ENCODE measurements around the gene CABP7.

Gene CABP7

DNA sequence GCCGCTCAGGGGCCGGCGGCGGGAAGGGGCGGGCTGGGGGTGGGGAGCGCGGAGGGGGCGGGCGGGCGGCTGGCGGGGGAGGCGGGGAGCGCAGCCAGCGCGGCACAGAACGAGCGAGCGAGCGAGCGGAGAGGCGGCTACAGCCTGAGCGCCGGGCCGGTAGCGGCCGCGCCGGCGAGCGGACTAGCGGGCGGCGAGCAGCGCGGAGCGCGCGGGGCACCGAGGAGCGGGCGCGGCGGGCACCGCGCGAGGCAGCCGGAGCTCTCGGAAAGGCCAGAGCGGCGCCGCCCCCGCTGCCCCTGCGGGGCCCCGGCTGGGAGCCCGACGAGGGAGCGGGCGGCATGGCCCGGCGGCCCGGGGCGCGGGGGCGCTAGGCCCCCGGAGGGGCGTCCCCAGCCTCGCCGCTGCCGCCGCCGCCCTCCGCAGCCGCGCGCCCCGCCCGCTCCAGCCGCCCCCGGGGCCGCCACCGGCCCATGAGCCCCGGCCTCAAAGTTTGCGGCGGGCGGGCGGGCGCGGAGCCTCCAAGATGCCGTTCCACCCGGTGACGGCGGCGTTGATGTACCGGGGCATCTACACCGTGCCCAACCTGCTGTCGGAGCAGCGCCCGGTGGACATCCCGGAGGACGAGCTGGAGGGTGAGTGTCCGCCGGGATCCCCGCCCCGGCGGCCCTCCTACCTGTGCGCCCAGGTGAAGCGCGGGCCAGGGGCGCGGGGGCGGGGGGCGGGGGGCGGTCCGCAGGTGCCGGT is at the start of gene CABP7:
CABP7 (plus strand) TSS at position 105 of the 747 bp plus-strand sequence; CDS start at position 527, 422 bp downstream.
- no peak for DNase-seq
- no peak for TF ChIP-seq POLR2A (IDR thresholded peaks at IDR 0.05; ENCODE audit: low read length)
- no peak for TF ChIP-seq GATA1 (IDR thresholded peaks at IDR 0.05; ENCODE audit: low read depth, low read length)

DNA sequence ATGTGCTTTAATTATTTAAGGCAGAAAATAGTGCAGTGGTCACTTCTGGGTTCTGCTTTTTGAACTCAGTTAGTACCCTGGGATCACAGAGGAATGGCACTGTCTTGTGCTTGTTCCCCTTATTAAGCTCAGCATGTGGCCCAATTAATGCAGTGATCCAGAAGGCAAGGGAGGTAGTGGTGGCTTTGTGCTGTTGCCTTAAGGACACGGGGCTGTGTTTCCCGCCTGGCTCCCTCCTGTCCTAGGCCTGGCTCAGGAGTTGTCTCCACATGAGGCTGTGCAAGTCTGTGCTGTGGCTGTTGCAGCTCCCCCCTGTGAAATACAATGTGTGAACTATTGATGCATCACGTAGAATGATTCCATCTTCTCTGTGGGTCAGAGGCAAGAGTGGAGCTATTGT is 49.2 kb upstream of the CABP7 start:
- no peak for TF ChIP-seq GATA1 (IDR thresholded peaks at IDR 0.05; ENCODE audit: low read depth, low read length)
- no peak for TF ChIP-seq POLR2A (IDR thresholded peaks at IDR 0.05; ENCODE audit: low read length)
- no peak for DNase-seq

DNA sequence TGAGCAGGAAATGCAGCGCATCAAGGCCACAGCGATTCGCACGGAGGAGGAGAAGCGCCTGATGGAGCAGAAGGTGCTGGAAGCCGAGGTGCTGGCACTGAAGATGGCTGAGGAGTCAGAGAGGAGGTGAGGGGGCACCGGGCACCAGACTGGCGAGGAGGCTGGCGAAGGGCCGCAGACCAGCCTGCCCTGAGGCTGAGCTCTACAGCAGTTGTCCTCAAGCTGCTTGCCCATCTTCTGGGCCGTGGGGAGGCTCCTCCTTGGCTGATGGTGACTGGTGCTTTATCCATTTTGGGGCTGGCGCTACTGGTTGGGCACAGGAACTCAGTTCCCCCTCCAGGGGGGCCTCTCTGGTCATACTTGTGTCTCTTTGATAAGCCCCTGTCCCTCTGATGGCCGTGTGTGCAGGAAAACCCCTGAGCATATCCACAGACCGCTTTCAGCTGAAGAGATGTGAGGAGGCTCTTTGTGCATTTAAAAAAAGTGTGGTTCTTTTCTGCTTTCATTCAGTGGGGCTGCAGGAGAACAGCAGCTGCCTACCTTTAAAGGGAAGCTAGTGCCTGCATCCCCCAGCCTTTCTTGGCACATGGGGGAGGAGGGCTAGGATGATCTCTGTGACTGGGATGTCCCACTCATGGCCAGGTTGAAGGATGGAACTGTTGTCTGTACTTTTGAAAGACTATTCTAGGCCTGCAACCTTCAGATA is 46.3 kb upstream of the CABP7 start:
- DNase-seq: no peak
- TF ChIP-seq POLR2A (IDR thresholded peaks at IDR 0.05; ENCODE audit: low read length): no peak
- TF ChIP-seq GATA1 (IDR thresholded peaks at IDR 0.05; ENCODE audit: low read depth, low read length): no peak

DNA sequence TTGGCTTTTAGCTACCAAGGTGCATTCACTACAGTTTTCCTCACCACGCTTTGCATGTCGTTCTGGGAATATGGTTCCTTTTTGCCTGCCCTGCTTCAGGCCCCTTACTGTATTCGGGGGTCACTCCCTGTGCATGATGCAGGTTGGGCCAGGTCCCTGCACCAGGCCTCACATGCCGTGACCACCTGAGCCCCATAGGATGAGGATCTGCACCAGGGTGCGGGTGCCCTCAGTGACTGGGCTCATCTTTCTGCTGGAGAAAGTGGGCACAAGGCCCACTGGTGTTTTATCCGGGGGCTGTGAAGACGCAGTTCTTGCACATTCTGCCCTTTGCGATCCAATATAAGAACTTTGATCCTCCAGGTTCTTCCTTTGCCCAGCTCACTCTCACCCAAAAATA is 45.7 kb upstream of the CABP7 start:
- TF ChIP-seq GATA1 (IDR thresholded peaks at IDR 0.05; ENCODE audit: low read depth, low read length): no peak
- no peak for TF ChIP-seq POLR2A (IDR thresholded peaks at IDR 0.05; ENCODE audit: low read length)
- DNase-seq: no peak

DNA sequence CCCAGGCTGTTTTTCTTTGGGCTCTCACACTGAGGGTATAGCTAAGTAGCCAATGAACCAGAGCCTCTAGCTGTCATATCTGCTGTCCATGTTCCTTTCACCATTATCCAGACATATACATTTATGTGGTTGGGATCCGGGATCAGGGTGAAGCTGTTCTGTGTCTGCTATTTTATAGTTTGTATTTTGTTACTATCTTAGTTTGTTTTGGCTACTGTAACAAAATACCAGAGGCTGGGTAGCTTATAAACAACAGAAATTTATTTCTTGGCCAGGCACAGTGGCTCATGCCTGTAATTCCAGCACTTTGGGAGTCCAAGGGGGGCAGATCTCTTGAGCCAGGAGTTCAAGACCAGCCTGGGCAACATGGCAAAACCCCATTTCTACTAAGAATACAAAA is 40.5 kb upstream of the CABP7 start:
- TF ChIP-seq GATA1 (IDR thresholded peaks at IDR 0.05; ENCODE audit: low read depth, low read length) (no peak), POLR2A (IDR thresholded peaks at IDR 0.05; ENCODE audit: low read length) (no peak)
- no peak for DNase-seq

DNA sequence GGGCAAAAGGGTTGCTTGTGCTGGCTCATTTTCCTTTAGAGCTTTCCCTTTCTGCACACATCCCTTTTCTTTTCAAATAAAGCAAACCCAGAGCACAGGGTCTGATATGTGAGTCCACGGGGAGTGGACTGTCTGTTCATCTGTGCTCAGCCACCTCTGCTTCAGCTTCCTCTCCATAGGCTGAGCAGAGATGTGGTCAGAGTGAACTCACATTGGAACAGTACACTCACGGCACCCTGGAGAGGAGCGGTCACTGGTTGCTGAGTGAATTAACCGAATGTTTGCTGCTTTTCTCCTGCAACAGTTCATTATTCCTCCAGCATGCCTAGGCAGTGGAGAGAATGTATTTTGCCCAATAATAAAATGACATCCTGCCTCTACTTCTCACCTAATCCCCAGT is 36.3 kb upstream of the CABP7 start:
- TF ChIP-seq POLR2A (IDR thresholded peaks at IDR 0.05; ENCODE audit: low read length): no peak
- TF ChIP-seq GATA1 (IDR thresholded peaks at IDR 0.05; ENCODE audit: low read depth, low read length): no peak
- no peak for DNase-seq

DNA sequence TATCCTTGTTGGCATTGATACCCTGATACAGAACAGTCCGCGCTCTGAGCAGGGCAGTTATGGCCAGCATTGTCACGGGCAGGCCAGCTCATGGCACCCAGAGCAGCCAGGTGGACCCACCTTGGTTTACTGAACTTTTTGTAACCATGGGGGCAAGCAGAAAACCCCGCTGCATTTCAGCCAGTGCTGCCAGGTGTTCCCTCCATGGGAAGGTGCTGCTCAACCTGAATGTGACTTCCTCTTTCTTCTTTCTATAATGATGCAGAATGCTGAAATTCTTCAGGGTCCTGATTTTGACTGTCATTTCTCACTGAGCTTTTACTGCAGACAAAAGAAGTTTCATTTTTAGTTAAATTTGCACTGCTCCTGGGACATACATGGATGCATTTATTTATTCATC is 35.6 kb upstream of the CABP7 start:
- TF ChIP-seq POLR2A (IDR thresholded peaks at IDR 0.05; ENCODE audit: low read length) (no peak), GATA1 (IDR thresholded peaks at IDR 0.05; ENCODE audit: low read depth, low read length) (no peak)
- DNase-seq: no peak

DNA sequence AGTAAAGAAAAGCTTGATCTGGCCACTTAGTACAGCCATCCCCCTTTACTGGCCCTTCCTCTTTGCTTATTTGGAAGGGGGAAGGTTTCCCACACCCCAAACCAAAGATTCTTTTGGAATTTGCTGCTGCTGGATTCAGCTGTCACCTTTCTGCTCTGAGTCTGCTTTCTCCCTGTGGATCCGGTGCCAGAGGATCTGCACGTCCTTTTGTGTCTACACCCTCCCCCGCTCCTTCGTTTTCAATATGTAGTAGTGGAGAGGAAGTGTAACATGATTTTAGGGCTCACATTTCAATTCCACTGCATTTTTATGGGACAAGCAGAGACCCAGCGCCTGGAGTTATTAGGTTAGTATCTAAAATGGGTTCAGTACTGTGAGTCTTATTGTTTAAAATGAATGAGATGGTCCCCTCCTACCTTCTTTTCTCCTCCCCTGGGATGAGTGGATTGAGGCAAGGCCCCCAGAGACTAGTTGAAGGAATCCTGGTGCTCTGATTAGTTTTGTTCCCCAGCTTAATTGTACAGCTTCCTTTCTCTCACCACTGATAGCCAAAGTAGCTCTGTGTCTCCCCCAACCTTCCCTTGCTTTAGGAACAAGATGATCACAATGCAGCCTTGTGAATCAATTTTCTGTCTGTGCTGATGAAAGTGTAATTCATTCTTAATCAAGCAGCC is 30.5 kb upstream of the CABP7 start:
- TF ChIP-seq GATA1 (IDR thresholded peaks at IDR 0.05; ENCODE audit: low read depth, low read length): no peak
- no peak for TF ChIP-seq POLR2A (IDR thresholded peaks at IDR 0.05; ENCODE audit: low read length)
- no peak for DNase-seq

DNA sequence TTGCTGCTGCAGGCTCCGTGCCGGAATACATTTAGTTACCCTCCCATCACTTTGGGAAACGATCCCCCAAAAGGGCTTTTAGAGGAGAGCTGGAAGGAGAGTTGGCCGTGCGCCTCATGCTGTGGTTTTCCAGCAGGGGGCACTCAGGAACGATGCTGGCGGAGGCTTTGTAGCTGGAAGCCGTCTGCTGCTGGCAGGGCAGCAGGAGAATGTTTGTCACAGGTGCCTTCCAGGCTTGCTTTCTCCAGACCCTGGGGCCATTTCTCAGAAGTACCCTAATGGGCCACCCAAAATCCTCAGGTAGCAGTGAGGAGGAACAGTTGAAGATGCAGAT is 30.0 kb upstream of the CABP7 start:
- peak; percentile 54 to 79 for DNase-seq
- TF ChIP-seq GATA1 (IDR thresholded peaks at IDR 0.05; ENCODE audit: low read depth, low read length) (no peak), POLR2A (IDR thresholded peaks at IDR 0.05; ENCODE audit: low read length) (no peak)

DNA sequence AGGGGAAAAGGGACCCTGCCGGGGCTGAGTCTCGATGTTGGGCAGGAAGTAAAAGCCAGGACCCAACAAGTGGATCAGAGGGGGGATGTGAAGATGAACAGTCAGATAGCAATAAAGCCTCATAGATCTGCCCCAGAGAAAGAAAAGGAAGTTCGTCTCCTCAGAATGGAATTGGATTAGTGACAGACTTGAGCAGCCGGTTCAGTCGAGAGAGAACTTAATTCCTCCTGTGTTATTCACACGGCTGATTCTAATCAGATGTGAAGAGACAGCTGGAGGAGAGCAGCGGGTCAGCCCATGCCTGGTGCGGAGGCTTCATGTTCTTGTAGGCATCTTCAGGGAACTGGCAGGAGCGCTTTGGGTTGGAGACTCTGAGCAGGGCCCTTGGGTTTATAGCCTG is 29.3 kb upstream of the CABP7 start:
- DNase-seq: no peak
- TF ChIP-seq GATA1 (IDR thresholded peaks at IDR 0.05; ENCODE audit: low read depth, low read length): no peak
- no peak for TF ChIP-seq POLR2A (IDR thresholded peaks at IDR 0.05; ENCODE audit: low read length)

DNA sequence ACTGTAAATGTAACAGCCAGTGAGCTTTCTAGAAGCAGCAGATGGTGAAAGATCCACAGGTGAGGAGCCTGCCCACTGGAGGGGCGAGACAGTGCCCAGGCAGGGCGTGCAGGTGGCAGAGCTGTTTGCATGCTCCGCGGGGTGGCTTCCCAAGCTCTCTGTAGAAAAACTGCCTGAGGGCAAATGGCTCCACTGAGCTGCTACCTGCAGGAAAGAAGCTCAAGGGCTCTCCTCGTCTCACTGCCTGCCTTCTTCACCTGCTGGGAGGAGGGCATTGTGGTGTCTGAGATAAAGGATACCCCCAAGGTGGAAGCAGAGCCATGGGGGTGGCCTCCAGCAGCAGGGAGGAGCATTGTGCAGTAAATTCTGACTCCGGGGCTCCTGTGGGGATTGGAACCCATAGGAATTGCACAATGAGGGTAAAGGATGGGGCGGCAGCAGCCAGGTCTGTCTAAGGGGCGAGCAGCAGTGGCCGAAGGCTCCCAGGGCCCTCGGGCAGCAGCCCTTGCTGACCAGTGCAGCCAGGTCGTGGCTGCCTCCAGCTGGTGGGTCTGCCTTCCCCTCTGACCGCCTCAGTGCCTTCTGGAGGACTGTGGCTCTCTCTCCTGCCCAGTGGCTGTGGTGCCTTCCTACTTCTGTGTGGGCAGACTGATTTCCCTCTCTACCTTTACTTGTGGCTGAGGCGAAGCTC is 28.0 kb upstream of the CABP7 start:
- no peak for DNase-seq
- TF ChIP-seq GATA1 (IDR thresholded peaks at IDR 0.05; ENCODE audit: low read depth, low read length): no peak
- peak; percentile 53 for TF ChIP-seq POLR2A (IDR thresholded peaks at IDR 0.05; ENCODE audit: low read length)

DNA sequence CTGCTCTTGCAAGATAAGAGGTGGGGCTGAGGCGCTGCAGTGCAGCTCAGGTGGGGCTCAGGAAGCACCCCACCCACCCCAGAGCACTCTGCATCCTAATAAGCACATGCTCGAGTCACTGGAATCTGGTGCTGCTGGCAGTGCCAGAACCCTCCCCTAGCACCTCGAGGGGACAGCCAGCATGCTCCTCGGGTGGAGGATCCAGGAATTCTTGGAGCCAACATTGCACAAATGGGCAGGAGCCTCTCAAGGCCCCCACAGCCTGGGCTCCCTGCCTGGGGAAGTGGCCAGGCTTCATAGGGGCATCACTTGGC is 27.5 kb upstream of the CABP7 start:
- TF ChIP-seq GATA1 (IDR thresholded peaks at IDR 0.05; ENCODE audit: low read depth, low read length): no peak
- peak; percentile 25 for TF ChIP-seq POLR2A (IDR thresholded peaks at IDR 0.05; ENCODE audit: low read length)
- peak; percentile 13 to 31 for DNase-seq

DNA sequence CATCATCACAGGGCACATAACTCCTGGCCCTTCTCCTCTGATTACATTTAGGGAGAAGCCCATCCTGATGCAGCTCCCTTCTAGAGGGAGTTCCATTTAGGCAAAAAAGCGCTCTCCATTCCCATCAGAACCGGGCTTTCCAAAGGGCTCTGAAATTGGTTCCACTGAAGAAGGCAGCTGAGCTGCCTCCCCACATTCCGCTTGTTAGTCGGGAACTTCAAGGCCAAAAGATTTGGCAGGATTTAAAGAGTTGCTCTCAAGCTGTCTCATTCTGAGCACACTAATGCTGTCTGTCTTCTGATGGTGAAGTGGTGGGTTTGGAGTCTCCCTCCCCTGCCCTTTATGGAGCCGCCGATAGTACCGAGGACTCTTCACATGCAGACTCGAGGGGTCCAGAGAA is 26.6 kb upstream of the CABP7 start:
- TF ChIP-seq GATA1 (IDR thresholded peaks at IDR 0.05; ENCODE audit: low read depth, low read length): no peak
- no peak for TF ChIP-seq POLR2A (IDR thresholded peaks at IDR 0.05; ENCODE audit: low read length)
- no peak for DNase-seq

DNA sequence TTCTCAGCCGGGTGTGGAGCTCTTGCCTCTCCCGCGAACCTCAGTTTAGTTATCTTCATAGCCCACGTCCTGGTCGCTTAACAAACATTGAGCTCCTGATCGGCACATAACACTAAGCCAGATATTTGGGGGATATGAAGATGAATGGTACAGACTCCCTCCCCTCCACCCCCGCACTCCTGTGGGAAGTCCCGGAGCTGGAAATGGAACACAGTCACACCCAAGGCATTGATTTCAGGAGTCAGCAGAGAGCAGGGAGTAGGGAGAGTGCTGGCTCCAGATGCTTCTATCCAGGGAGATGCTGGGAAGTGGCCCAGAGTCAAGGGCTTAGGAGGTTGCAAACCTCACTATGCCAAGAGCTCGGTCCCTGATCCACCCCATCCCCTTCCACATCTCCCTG is 26.1 kb upstream of the CABP7 start:
- DNase-seq: no peak
- TF ChIP-seq GATA1 (IDR thresholded peaks at IDR 0.05; ENCODE audit: low read depth, low read length) (no peak), POLR2A (IDR thresholded peaks at IDR 0.05; ENCODE audit: low read length) (no peak)
